ENCODE data around the gene PIGC.

PIGC gene

GRCh38 chr1:172465617-172466016 is 21.7 kb upstream of the PIGC start:
- Histone ChIP-seq H3K18ac (ENCODE audit: low read depth in 1 of 2, low read length in 2 of 2) (no peak overlapping the region), H3K79me1 (replicated peaks; ENCODE audit: low read length, poor library complexity, severe bottlenecking) (no peaks in the 10 kb centered on the region), H3K27ac (ENCODE audit: low read length, poor library complexity, severe bottlenecking) (no peak overlapping the region), H3K4ac (ENCODE audit: low read depth in 1 of 2, low read length in 2 of 2) (no peak overlapping the region), H2AK5ac (ENCODE audit: low read length, severe bottlenecking) (no peak overlapping the region), H3K9me3 (ENCODE audit: control insufficient read depth, low read length) (no peaks in the 10 kb centered on the region), H3K9ac (ENCODE audit: low read length) (no peak overlapping the region), H3K4me3 (ENCODE audit: insufficient read depth in 1 of 2, low read depth in 1 of 2, low read length in 2 of 2) (no peak overlapping the region), H2BK120ac (ENCODE audit: low read depth, low read length) (no peak overlapping the region), H2BK15ac (ENCODE audit: low read depth, poor library complexity, severe bottlenecking) (no peak overlapping the region), H2BK5ac (ENCODE audit: low read depth, low read length, poor library complexity, severe bottlenecking) (no peak overlapping the region), H3K4me2 (ENCODE audit: low read length, poor library complexity, severe bottlenecking) (no peak overlapping the region), H3K23ac (ENCODE audit: low read length in 2 of 2) (no peak overlapping the region), H4K91ac (ENCODE audit: low read length) (no peak overlapping the region), H3K14ac (ENCODE audit: low read length in 2 of 2) (no peak overlapping the region), H3K4me1 (ENCODE audit: control insufficient read depth, insufficient read depth, low read depth, low read length) (peaks cover 3% of the 10 kb centered on the region), H2AFZ (ENCODE audit: low read depth, low read length) (no peak overlapping the region), H3K27me3 (ENCODE audit: control insufficient read depth in 1 of 2, insufficient read depth in 1 of 2, low read length in 2 of 2) (no peaks in the 10 kb centered on the region), H4K8ac (ENCODE audit: low read length) (no peak overlapping the region), H2BK12ac (ENCODE audit: low read length in 2 of 2) (no peak overlapping the region), H3K36me3 (ENCODE audit: control insufficient read depth in 1 of 2, insufficient read depth in 2 of 2, low read depth in 1 of 2, low read length in 2 of 2) (no peaks in the 10 kb centered on the region)
- DNase-seq: no peak
- WGBS: 75% methylated on average over 1 of the region's 1 CpG

DNA sequence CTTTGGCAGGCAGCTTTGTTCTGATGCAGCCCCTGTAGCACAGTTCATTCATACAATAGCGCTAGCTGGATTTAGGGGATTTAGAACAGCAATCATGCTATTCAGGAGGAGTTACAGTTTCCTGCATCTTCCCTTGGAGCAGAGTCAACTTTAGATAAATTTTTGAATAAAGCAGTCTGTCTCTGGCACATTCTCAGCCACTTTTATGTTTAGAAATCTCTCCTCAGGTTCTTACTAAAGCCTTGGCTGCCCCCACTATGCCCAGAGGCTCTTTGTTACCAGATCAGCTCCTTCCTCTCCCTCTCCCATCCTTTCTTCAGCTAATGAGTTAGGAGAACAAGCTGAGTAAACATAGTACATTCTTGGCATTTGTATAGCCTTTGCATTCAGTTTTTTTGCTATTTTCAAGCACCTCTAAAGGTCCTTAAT is 17.0 kb upstream of the PIGC start:
- no peak overlapping the region for H2AK5ac ChIP-seq (ENCODE audit: low read length, severe bottlenecking)
- no peak overlapping the region for H3K23ac ChIP-seq (ENCODE audit: low read length in 2 of 2)

GRCh38 chr1:172460177-172460576 is 16.3 kb upstream of the PIGC start:
- Histone ChIP-seq H3K79me1 (replicated peaks; ENCODE audit: low read length, poor library complexity, severe bottlenecking) (no peaks in the 10 kb centered on the region), H4K91ac (ENCODE audit: low read length) (no peak overlapping the region), H3K4me1 (ENCODE audit: control insufficient read depth, insufficient read depth, low read depth, low read length) (no peaks in the 10 kb centered on the region), H4K8ac (ENCODE audit: low read length) (no peak overlapping the region), H3K4me2 (ENCODE audit: low read length, poor library complexity, severe bottlenecking) (no peak overlapping the region), H2AFZ (ENCODE audit: low read depth, low read length) (no peak overlapping the region), H3K9ac (ENCODE audit: low read length) (no peak overlapping the region), H3K18ac (ENCODE audit: low read depth in 1 of 2, low read length in 2 of 2) (no peak overlapping the region), H3K9me3 (ENCODE audit: control insufficient read depth, low read length) (no peaks in the 10 kb centered on the region), H3K27ac (ENCODE audit: low read length, poor library complexity, severe bottlenecking) (no peak overlapping the region), H2BK12ac (ENCODE audit: low read length in 2 of 2) (no peak overlapping the region), H3K4ac (ENCODE audit: low read depth in 1 of 2, low read length in 2 of 2) (no peak overlapping the region), H3K14ac (ENCODE audit: low read length in 2 of 2) (no peak overlapping the region), H2BK5ac (ENCODE audit: low read depth, low read length, poor library complexity, severe bottlenecking) (no peak overlapping the region), H2BK120ac (ENCODE audit: low read depth, low read length) (no peak overlapping the region), H2AK5ac (ENCODE audit: low read length, severe bottlenecking) (no peak overlapping the region), H3K27me3 (ENCODE audit: control insufficient read depth in 1 of 2, insufficient read depth in 1 of 2, low read length in 2 of 2) (peaks cover 0 to 1% of the 10 kb centered on the region in 2 experiments), H3K4me3 (ENCODE audit: insufficient read depth in 1 of 2, low read depth in 1 of 2, low read length in 2 of 2) (no peak overlapping the region), H3K23ac (ENCODE audit: low read length in 2 of 2) (no peak overlapping the region), H2BK15ac (ENCODE audit: low read depth, poor library complexity, severe bottlenecking) (no peak overlapping the region), H3K36me3 (ENCODE audit: control insufficient read depth in 1 of 2, insufficient read depth in 2 of 2, low read depth in 1 of 2, low read length in 2 of 2) (no peaks in the 10 kb centered on the region)
- WGBS: no CpG with 5 or more reads among the region's 1 CpG
- no peak for DNase-seq

More for the DNA sequence above, 17.0 kb upstream of the PIGC start:
- H3K4ac ChIP-seq (ENCODE audit: low read depth in 1 of 2, low read length in 2 of 2): no peak overlapping the region
- DNase-seq: no peak
- H2BK12ac ChIP-seq (ENCODE audit: low read length in 2 of 2): no peak overlapping the region
- no peak overlapping the region for H3K4me2 ChIP-seq (ENCODE audit: low read length, poor library complexity, severe bottlenecking)
- H3K9ac ChIP-seq (ENCODE audit: low read length): no peak overlapping the region
- no peak overlapping the region for H2BK5ac ChIP-seq (ENCODE audit: low read depth, low read length, poor library complexity, severe bottlenecking)
- WGBS: 64% methylated on average over 1 of the region's 1 CpG
- no peak overlapping the region for H2BK15ac ChIP-seq (ENCODE audit: low read depth, poor library complexity, severe bottlenecking)
- no peak overlapping the region for H4K8ac ChIP-seq (ENCODE audit: low read length)
- H3K18ac ChIP-seq (ENCODE audit: low read depth in 1 of 2, low read length in 2 of 2): no peak overlapping the region
- no peaks in the 10 kb centered on the region for H3K27me3 ChIP-seq (ENCODE audit: control insufficient read depth in 1 of 2, insufficient read depth in 1 of 2, low read length in 2 of 2)
- no peak overlapping the region for H3K14ac ChIP-seq (ENCODE audit: low read length in 2 of 2)
- no peaks in the 10 kb centered on the region for H3K36me3 ChIP-seq (ENCODE audit: control insufficient read depth in 1 of 2, insufficient read depth in 2 of 2, low read depth in 1 of 2, low read length in 2 of 2)
- H3K4me3 ChIP-seq (ENCODE audit: insufficient read depth in 1 of 2, low read depth in 1 of 2, low read length in 2 of 2): no peak overlapping the region
- no peak overlapping the region for H2BK120ac ChIP-seq (ENCODE audit: low read depth, low read length)
- no peak overlapping the region for H3K27ac ChIP-seq (ENCODE audit: low read length, poor library complexity, severe bottlenecking)
- H3K79me1 ChIP-seq (replicated peaks; ENCODE audit: low read length, poor library complexity, severe bottlenecking): no peaks in the 10 kb centered on the region
- no peaks in the 10 kb centered on the region for H3K4me1 ChIP-seq (ENCODE audit: control insufficient read depth, insufficient read depth, low read depth, low read length)
- no peak overlapping the region for H2AFZ ChIP-seq (ENCODE audit: low read depth, low read length)
- H4K91ac ChIP-seq (ENCODE audit: low read length): no peak overlapping the region
- no peaks in the 10 kb centered on the region for H3K9me3 ChIP-seq (ENCODE audit: control insufficient read depth, low read length)

DNA sequence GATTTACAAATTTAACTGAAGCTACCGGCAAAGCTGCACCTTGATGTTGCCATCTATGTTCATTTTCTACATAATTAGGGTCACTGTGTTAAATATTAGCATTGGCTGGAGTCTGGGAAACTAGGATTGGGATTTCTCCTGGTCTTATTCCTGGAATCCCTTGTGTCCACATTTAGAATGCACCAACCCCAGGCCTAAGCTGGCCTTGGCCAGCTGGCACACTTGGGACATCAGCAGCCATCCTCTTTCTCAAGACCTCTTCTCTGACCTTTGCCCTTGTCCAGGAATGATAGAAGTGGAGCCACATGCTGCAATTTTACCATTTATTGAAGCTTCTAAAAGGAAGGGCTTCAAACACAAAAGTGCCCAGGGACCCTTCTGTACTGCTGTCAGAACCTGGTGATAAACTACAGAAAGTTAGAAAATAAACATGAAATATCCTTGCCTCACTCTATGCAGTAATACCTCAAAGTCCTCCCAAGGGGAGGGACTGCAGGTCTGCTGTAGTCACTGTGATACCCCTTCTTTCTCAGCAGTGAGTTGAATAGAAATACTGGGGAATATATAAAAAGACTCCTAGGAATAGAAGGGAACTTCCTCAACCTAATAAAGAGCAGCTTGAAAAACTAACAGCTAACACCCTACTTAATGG is 13.7 kb upstream of the PIGC start:
- Histone ChIP-seq H2BK12ac (ENCODE audit: low read length in 2 of 2) (no peak overlapping the region), H3K9ac (ENCODE audit: low read length) (no peak overlapping the region), H3K9me3 (ENCODE audit: control insufficient read depth, low read length) (no peaks in the 10 kb centered on the region), H3K4me2 (ENCODE audit: low read length, poor library complexity, severe bottlenecking) (no peak overlapping the region), H2BK5ac (ENCODE audit: low read depth, low read length, poor library complexity, severe bottlenecking) (no peak overlapping the region), H4K8ac (ENCODE audit: low read length) (no peak overlapping the region), H2AFZ (ENCODE audit: low read depth, low read length) (no peak overlapping the region), H2BK120ac (ENCODE audit: low read depth, low read length) (no peak overlapping the region), H3K36me3 (ENCODE audit: control insufficient read depth in 1 of 2, insufficient read depth in 2 of 2, low read depth in 1 of 2, low read length in 2 of 2) (no peaks in the 10 kb centered on the region), H3K18ac (ENCODE audit: low read depth in 1 of 2, low read length in 2 of 2) (no peak overlapping the region), H3K4me3 (ENCODE audit: insufficient read depth in 1 of 2, low read depth in 1 of 2, low read length in 2 of 2) (no peak overlapping the region), H3K4me1 (ENCODE audit: control insufficient read depth, insufficient read depth, low read depth, low read length) (no peaks in the 10 kb centered on the region), H3K4ac (ENCODE audit: low read depth in 1 of 2, low read length in 2 of 2) (no peak overlapping the region), H3K14ac (ENCODE audit: low read length in 2 of 2) (no peak overlapping the region), H2BK15ac (ENCODE audit: low read depth, poor library complexity, severe bottlenecking) (no peak overlapping the region), H3K23ac (ENCODE audit: low read length in 2 of 2) (no peak overlapping the region), H2AK5ac (ENCODE audit: low read length, severe bottlenecking) (no peak overlapping the region), H3K27ac (ENCODE audit: low read length, poor library complexity, severe bottlenecking) (no peak overlapping the region), H3K79me1 (replicated peaks; ENCODE audit: low read length, poor library complexity, severe bottlenecking) (no peaks in the 10 kb centered on the region), H3K27me3 (ENCODE audit: control insufficient read depth in 1 of 2, insufficient read depth in 1 of 2, low read length in 2 of 2) (peaks cover 0 to 8% of the 10 kb centered on the region in 2 experiments), H4K91ac (ENCODE audit: low read length) (no peak overlapping the region)
- no peak for DNase-seq
- WGBS: 100% methylated on average over 1 of the region's 1 CpG
